Fibroblast of skin of scalp (primary cell): Measurements from ENCODE around the gene UNC119B. TPM values are rescaled to one million over a fixed set of nuclear protein-coding genes. Genes with fewer than 3 reads are reported as not detected.
A peak's percentile ranks its signal among the peaks of the same experiment; 100 is the strongest.
"Not testable (repeated sequence)": the region's sequence is repeated elsewhere in the genome, so short reads cannot be mapped to it uniquely, and the experiment has no call there.

Source experiments
- DNase-seq: peaks from one replicate; pipeline ENCODE4 v3.0.0-alpha.2; 2013
- polyA plus RNA-seq, 2 experiments: library from polyadenylated mRNA; unstranded; fragments of 120-200 nt; gene quantifications; one replicate each; pipeline ENCODE4 v1.2.1, GENCODE V29; 2013; ENCODE audit not compliant: insufficient read length in 2 of 2

The UNC119B gene
- polyA plus RNA-seq (2013, experiment 1 of 2; ENCODE audit: insufficient read length) = 20.4 TPM
- polyA plus RNA-seq (2013, experiment 2 of 2; ENCODE audit: insufficient read length) = 21.2 TPM

- peak; percentile 60 for DNase-seq
These were observed at the start of gene UNC119B for GRCh38 chr12:120710031-120710804. Gene UNC119B (plus strand): TSS chr12:120710458. CDS start chr12:120710475, 17 bp downstream.

- DNase-seq = no peak
These were observed 48.8 kb upstream of the UNC119B start for GRCh38 chr12:120661432-120661831.

- DNase-seq = no peak
These were observed 47.4 kb upstream of the UNC119B start for GRCh38 chr12:120662879-120663278.

GRCh38 chr12:120663741-120664140, 46.5 kb upstream of the UNC119B start:
- DNase-seq = no peak

- no peak for DNase-seq
These were observed 43.5 kb upstream of the UNC119B start for GRCh38 chr12:120666571-120667390.

- DNase-seq = no peak
These were observed 42.0 kb upstream of the UNC119B start for GRCh38 chr12:120668091-120668867.

- peak; percentile 26 for DNase-seq
These were observed 41.1 kb upstream of the UNC119B start for GRCh38 chr12:120668868-120669840.

GRCh38 chr12:120670237-120670636, 40.0 kb upstream of the UNC119B start:
- DNase-seq = not testable (repeated sequence)

- DNase-seq = no peak
These were observed 39.6 kb upstream of the UNC119B start for GRCh38 chr12:120670667-120671066.

- DNase-seq = no peak
These were observed 36.1 kb upstream of the UNC119B start for GRCh38 chr12:120674097-120674636.

GRCh38 chr12:120677765-120678473, 32.3 kb upstream of the UNC119B start:
- DNase-seq = peak; percentile 19

GRCh38 chr12:120678572-120678971, 31.7 kb upstream of the UNC119B start:
- no peak for DNase-seq

- no peak for DNase-seq
These were observed 30.0 kb upstream of the UNC119B start for GRCh38 chr12:120680165-120680738.

GRCh38 chr12:120684523-120684932, 25.7 kb upstream of the UNC119B start:
- DNase-seq = no peak

- no peak for DNase-seq
These were observed 24.7 kb upstream of the UNC119B start for GRCh38 chr12:120685522-120685921.

GRCh38 chr12:120686151-120686689, 24.0 kb upstream of the UNC119B start:
- peak; percentile 98 for DNase-seq

- DNase-seq = peak; percentile 99
These were observed 23.3 kb upstream of the UNC119B start, which contains the start of gene MLEC for GRCh38 chr12:120686690-120687577. Gene MLEC (plus strand): TSS chr12:120687149. CDS start chr12:120687297, 148 bp downstream.

- no peak for DNase-seq
These were observed 22.5 kb upstream of the UNC119B start for GRCh38 chr12:120687578-120688289.
